ENCODE results near the gene KCNIP3.

GRCh38 chr2:95331606-95332005 lies 34.5 kb downstream of the KCNIP3 start:
- TF ChIP-seq CTCF (IDR thresholded peaks at IDR 0.05; ENCODE audit: borderline replicate concordance, extremely low read depth, low read length, poor library complexity, severe bottlenecking) (no peak), EZH2 (IDR thresholded peaks at IDR 0.05; ENCODE audit: borderline replicate concordance, low read depth, low read length, severe bottlenecking) (no peak)
